AG10803 (cell line): ENCODE data around the gene PHLDB3.

Source experiments
- DNase-seq: peaks from one replicate; pipeline ENCODE4 v3.0.0; 2010; ENCODE audit warnings: low read depth
- H3K4me3 ChIP-seq: 2 replicates; pipeline ENCODE4 v1.5.1; 2011; ENCODE audit warnings: mild to moderate bottlenecking, low read length, control low read depth
- TF ChIP-seq, protein P1 (sequence below): conservative IDR thresholded peaks from 2 replicates; pipeline ENCODE4 v1.5.1; 2011; ENCODE audit warnings: mild to moderate bottlenecking, low read length, control low read depth, inconsistent platforms

The PHLDB3 gene

DNA sequence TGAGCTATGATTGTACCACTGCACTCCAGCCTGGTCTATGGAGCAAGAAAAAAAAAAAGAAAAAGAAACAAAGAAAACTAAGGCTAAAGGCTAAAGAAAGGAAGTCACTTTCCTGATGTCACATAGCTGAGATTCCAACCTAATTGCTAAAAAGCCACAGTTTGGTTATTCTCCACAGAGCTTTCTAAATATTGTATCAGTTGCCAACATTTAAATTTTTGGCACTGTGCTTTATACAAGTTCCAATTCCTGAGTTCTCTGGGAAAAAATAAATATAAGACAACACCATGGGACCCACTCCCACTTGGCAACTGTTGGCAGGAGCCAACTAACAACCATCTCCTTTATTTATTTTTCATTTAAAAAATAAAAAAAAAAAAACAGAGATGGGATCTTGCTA is 27.9 kb downstream of the PHLDB3 start:
- no peak overlapping the region for H3K4me3 ChIP-seq
- peak; percentile 96 for DNase-seq
- TF ChIP-seq, protein P1, sequence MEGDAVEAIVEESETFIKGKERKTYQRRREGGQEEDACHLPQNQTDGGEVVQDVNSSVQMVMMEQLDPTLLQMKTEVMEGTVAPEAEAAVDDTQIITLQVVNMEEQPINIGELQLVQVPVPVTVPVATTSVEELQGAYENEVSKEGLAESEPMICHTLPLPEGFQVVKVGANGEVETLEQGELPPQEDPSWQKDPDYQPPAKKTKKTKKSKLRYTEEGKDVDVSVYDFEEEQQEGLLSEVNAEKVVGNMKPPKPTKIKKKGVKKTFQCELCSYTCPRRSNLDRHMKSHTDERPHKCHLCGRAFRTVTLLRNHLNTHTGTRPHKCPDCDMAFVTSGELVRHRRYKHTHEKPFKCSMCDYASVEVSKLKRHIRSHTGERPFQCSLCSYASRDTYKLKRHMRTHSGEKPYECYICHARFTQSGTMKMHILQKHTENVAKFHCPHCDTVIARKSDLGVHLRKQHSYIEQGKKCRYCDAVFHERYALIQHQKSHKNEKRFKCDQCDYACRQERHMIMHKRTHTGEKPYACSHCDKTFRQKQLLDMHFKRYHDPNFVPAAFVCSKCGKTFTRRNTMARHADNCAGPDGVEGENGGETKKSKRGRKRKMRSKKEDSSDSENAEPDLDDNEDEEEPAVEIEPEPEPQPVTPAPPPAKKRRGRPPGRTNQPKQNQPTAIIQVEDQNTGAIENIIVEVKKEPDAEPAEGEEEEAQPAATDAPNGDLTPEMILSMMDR = no peak

DNA sequence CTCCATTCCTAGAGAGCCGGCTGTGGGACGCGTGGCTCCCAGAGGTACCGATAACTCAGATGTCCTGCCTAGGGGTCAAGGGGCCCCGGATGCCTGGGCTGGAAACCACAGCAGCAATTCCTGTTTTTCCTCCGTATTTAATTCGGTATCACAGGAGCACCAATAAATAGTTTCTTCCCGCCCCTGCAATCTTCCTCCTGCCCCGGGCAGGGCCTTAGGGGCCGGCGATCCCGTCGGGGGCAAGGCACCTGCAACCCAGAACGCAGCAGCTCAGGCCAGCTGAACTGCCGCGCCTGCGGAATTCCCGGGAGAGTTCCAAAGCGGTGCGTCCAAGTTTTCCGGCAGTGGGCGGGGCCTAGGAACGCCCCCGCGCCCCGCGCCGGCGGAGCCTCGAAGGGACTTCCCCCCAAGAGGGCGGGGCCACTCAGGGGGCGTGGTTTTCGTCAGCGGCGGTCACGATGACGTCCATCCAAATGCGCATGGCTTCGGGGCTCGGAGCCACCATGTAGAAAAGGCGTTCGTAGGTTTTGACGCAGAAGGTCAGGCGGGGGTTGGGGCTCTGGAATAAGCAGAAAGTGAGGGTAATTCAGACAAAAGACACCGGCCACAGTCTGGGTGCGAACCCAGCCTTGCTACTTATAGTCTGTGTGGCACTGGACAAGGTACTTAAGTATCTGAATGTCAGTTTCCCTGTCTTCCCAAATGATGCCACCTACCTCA is 29.4 kb downstream of the PHLDB3 start:
- H3K4me3 ChIP-seq = peak overlapping the region; percentile 30
- peak; percentile 87 for DNase-seq

DNA sequence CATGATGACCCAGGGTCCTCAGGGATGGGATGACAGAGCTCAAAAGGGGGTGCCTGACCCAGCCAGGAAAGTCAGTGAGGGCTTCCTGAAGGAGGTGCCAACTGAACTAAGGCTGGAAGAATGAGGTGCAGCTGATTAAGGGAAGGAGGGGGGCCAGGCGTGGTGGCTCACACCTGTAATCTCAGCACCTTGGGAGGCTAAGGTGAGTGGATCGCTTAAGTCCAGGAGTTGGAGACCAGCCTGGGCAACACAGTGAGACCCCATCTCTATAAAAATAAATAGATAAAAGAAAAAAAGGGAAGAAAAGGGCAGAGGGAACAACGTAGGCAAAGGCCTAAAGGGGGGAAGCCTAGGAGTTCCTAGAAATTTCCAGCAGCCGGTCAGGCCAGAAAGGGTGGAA is 30.1 kb downstream of the PHLDB3 start:
- TF ChIP-seq, protein P1 = no peak
- DNase-seq = no peak
- H3K4me3 ChIP-seq = no peak overlapping the region

More for the DNA sequence above, 29.4 kb downstream of the PHLDB3 start:
- TF ChIP-seq, protein P1 = no peak

DNA sequence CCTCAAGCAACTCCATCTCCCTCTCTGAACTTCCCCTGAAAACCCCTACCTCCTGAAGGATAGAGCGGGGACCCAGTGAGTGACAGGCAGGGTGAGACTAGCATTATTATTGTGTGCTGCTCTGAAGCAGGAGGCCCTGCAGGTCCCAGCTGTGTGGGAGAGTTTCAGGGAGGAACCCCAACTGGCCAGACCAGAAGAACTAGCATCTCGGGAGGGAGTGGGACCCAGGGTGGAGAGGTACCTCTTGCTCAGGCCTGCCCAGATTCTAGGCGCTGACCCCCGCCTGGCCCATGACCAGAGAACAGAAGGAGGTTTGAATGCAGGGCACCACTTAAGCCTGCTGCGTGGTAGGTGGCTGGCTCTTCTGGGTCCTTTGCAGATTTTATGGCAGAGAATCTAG is 33.5 kb downstream of the PHLDB3 start:
- DNase-seq = no peak
- no peak overlapping the region for H3K4me3 ChIP-seq
- TF ChIP-seq, protein P1 = no peak

DNA sequence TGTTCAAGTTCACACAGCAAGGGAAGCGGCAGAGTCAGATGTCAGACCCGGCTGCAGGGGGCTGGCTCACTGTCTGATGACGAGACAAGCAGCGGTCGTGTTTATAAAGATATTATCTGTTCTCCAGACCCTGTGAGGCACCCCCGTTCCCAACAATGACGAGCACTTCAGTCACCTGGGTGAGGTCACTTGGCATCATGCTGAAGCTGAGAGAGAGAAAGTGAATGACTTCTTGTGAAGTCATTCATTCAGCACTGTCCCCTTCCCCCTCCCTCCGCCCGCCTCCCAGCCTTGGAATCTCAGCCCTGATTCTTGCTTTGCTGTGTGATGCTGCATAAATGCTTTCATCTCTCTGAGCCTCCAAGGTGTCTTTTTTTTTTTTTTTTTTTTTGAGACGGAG is 34.3 kb downstream of the PHLDB3 start:
- no peak for DNase-seq
- TF ChIP-seq, protein P1 = no peak

DNA sequence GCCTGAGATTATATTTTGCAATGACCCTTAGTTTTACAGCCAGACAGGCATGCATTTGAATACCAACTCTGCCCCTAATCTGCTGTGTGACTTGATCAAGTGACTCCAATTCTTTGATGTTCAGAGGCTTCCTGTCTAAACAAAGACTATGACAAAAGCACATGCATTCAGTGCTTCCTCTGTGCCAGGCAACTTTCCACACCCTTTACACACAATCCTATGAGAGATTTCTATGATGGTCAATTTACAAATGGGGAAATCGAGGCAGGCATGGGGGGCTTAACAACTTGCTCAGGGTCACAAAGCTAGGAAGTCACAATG is 35.4 kb downstream of the PHLDB3 start:
- TF ChIP-seq, protein P1 = no peak
- DNase-seq = peak; percentile 47
- no peak overlapping the region for H3K4me3 ChIP-seq

More for the DNA sequence above, 34.3 kb downstream of the PHLDB3 start:
- H3K4me3 ChIP-seq = no peak overlapping the region

DNA sequence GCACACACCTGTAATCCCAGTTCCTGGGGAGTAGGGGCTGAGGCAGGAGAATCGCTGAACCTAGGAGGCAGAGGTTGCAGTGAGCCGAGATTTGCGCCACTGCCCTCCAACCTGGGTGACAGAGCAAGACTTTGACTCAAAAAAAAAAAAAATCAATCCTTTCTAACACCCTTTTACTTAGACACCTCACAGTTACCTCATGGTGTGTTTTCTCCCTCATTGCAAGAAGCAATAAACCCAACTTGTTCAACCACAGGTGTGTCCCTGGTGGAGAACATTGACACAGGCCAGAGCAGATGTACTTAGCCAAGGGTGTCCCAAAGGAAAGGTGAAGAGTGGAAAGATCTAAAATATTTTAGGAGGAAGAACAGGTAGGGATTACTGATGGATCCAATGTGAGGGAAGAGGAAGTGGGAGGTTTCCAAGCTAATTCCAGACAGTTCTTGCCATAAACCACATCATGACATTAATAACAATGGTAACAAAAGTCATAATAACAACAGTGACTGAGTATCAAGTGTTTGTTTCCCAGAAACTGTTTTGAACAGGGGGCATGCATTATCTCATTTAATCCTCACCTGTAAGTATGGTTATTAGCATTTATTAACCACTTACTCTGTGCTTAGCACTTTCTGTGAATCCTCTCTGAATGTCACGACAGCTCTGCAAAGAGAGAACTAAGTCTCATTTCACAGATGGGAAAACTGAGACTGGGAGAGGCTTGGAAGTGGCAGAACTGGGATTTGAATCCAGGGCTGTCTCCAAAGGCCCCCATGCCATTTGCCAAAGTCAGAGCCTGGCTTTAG is 36.0 kb downstream of the PHLDB3 start:
- TF ChIP-seq, protein P1 = no peak
- no peak for DNase-seq
- H3K4me3 ChIP-seq = no peak overlapping the region
